Loucy (cell line): ENCODE results near the gene RGS12.

Experiments used
- EZH2phosphoT487 ChIP-seq: fragments of 200-600 bp; IDR thresholded peaks from 2 replicates; pipeline ENCODE4 v1.6.1; 2018; ENCODE audit warnings: antibody characterized with exemption, mild to moderate bottlenecking, moderate library complexity, borderline replicate concordance
- TF ChIP-seq, protein P1 (sequence below): fragments of 200-600 bp; sonication (generic); conservative IDR thresholded peaks from 2 replicates; pipeline ENCODE4 v1.5.1; 2014; ENCODE audit warnings: mild to moderate bottlenecking, antibody characterized with exemption, low read length

DNA sequence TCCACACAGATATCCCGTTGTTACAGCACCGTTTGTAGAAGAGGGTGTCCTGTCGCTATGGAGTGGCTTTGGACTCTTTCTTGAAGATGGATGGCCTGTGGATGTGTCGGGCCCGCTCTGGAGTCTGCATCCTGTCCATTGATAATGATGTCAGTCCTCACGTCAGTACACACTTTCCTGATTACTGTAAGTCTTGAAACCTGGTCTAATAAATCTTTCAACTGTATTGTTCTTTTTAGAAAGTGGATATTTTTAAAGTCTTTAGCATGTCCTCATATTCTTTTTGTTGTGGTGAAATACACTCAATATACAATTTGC lies 29.0 kb upstream of the RGS12 start:
- TF ChIP-seq, protein P1, sequence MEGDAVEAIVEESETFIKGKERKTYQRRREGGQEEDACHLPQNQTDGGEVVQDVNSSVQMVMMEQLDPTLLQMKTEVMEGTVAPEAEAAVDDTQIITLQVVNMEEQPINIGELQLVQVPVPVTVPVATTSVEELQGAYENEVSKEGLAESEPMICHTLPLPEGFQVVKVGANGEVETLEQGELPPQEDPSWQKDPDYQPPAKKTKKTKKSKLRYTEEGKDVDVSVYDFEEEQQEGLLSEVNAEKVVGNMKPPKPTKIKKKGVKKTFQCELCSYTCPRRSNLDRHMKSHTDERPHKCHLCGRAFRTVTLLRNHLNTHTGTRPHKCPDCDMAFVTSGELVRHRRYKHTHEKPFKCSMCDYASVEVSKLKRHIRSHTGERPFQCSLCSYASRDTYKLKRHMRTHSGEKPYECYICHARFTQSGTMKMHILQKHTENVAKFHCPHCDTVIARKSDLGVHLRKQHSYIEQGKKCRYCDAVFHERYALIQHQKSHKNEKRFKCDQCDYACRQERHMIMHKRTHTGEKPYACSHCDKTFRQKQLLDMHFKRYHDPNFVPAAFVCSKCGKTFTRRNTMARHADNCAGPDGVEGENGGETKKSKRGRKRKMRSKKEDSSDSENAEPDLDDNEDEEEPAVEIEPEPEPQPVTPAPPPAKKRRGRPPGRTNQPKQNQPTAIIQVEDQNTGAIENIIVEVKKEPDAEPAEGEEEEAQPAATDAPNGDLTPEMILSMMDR, result no peak
- TF ChIP-seq EZH2phosphoT487, result no peak
